HEK293 (cell line): ENCODE measurements around the gene METTL1.

Experiments used
- BCL11A ChIP-seq: fragments of 450-650 bp; formaldehyde crosslinking; IDR thresholded peaks from 2 replicates; pipeline ENCODE4 v1.5.1; 2016; ENCODE audit warnings: low read depth, missing biosample characterization, missing genetic modification characterization
- EGR2 ChIP-seq: fragments of 450-650 bp; formaldehyde crosslinking; IDR thresholded peaks from 2 replicates; pipeline ENCODE4 v1.5.1; 2016; ENCODE audit warnings: low read depth, missing biosample characterization, missing genetic modification characterization
- GLIS2 ChIP-seq: fragments of 450-650 bp; formaldehyde crosslinking; IDR thresholded peaks from 2 replicates; pipeline ENCODE4 v1.5.1; 2016; ENCODE audit warnings: missing biosample characterization, missing genetic modification characterization
- KLF8 ChIP-seq: fragments of 450-650 bp; formaldehyde crosslinking; IDR thresholded peaks from 2 replicates; pipeline ENCODE4 v1.5.1; 2016; ENCODE audit warnings: missing biosample characterization, missing genetic modification characterization
- KLF9 ChIP-seq: fragments of 450-650 bp; formaldehyde crosslinking; IDR thresholded peaks from 2 replicates; pipeline ENCODE4 v1.5.1; 2016; ENCODE audit warnings: missing biosample characterization, missing genetic modification characterization, low read depth
- MEIS1 ChIP-seq: sonication (generic); formaldehyde crosslinking; IDR thresholded peaks from 2 replicates; pipeline ENCODE4 v1.8.1; 2022; ENCODE audit warnings: missing genetic modification reagents, mild to moderate bottlenecking, borderline replicate concordance
- PRDM1 ChIP-seq: fragments of 450-650 bp; formaldehyde crosslinking; IDR thresholded peaks from 2 replicates; pipeline ENCODE4; 2016; ENCODE audit warnings: missing biosample characterization, missing genetic modification characterization
- REPIN1 ChIP-seq: fragments of 450-650 bp; formaldehyde crosslinking; IDR thresholded peaks from 2 replicates; pipeline ENCODE4 v1.5.1; 2017; ENCODE audit warnings: missing biosample characterization, missing genetic modification characterization, low read depth
- SALL2 ChIP-seq: fragments of 450-650 bp; formaldehyde crosslinking; IDR thresholded peaks from 2 replicates; pipeline ENCODE4 v1.5.0; 2017; ENCODE audit warnings: missing biosample characterization, mild to moderate bottlenecking, missing genetic modification characterization, borderline replicate concordance
- TCF7L2 ChIP-seq: IDR thresholded peaks from 2 replicates; pipeline ENCODE4 v1.6.1; 2011; ENCODE audit warnings: low read depth, mild to moderate bottlenecking, inconsistent platforms, low read length, moderate library complexity, borderline replicate concordance
- YY1 ChIP-seq: fragments of 450-650 bp; formaldehyde crosslinking; IDR thresholded peaks from 2 replicates; pipeline ENCODE4 v1.5.1; 2018; ENCODE audit warnings: missing biosample characterization, missing genetic modification characterization
- ZBTB20 ChIP-seq: fragments of 450-650 bp; formaldehyde crosslinking; IDR thresholded peaks from 2 replicates; pipeline ENCODE4 v1.5.1; 2016; ENCODE audit warnings: missing biosample characterization, missing genetic modification characterization
- ZBTB7A ChIP-seq: fragments of 450-650 bp; formaldehyde crosslinking; IDR thresholded peaks from 2 replicates; pipeline ENCODE4 v1.5.1; 2016; ENCODE audit warnings: low read depth, missing biosample characterization, missing genetic modification characterization
- ZBTB8A ChIP-seq: fragments of 450-650 bp; formaldehyde crosslinking; IDR thresholded peaks from 2 replicates; pipeline ENCODE4 v1.5.1; 2016; ENCODE audit warnings: missing biosample characterization, missing genetic modification characterization
- ZNF138 ChIP-seq: fragments of 450-650 bp; formaldehyde crosslinking; IDR thresholded peaks from 2 replicates; pipeline ENCODE4 v1.5.1; 2016; ENCODE audit warnings: missing biosample characterization, missing genetic modification characterization, borderline replicate concordance
- ZNF214 ChIP-seq: fragments of 450-650 bp; formaldehyde crosslinking; IDR thresholded peaks from 2 replicates; pipeline ENCODE4 v1.5.1; 2017; ENCODE audit warnings: missing biosample characterization, mild to moderate bottlenecking, missing genetic modification characterization, borderline replicate concordance
- ZNF24 ChIP-seq: fragments of 450-650 bp; formaldehyde crosslinking; IDR thresholded peaks from 2 replicates; pipeline ENCODE4 v1.5.1; 2016; ENCODE audit warnings: missing biosample characterization, missing genetic modification characterization
- ZNF311 ChIP-seq: fragments of 450-650 bp; formaldehyde crosslinking; IDR thresholded peaks from 2 replicates; pipeline ENCODE4 v1.5.1; 2017; ENCODE audit warnings: missing biosample characterization, missing genetic modification characterization, borderline replicate concordance
- ZNF354C ChIP-seq: fragments of 450-650 bp; formaldehyde crosslinking; IDR thresholded peaks from 2 replicates; pipeline ENCODE4 v1.5.1; 2016; ENCODE audit warnings: missing biosample characterization, missing genetic modification characterization, low read depth, borderline replicate concordance
- ZNF658 ChIP-seq: fragments of 450-650 bp; formaldehyde crosslinking; IDR thresholded peaks from 2 replicates; pipeline ENCODE4; 2016; ENCODE audit warnings: missing biosample characterization, missing genetic modification characterization
- ZNF747 ChIP-seq: fragments of 450-650 bp; formaldehyde crosslinking; IDR thresholded peaks from 2 replicates; pipeline ENCODE4 v1.5.1; 2016; ENCODE audit warnings: missing biosample characterization, missing genetic modification characterization
- ZNF785 ChIP-seq: fragments of 450-650 bp; formaldehyde crosslinking; IDR thresholded peaks from 2 replicates; pipeline ENCODE4 v1.5.1; 2016; ENCODE audit warnings: missing biosample characterization, missing genetic modification characterization
- TF ChIP-seq, protein P1 (sequence below): fragments of 450-650 bp; formaldehyde crosslinking; IDR thresholded peaks from 2 replicates; pipeline ENCODE4 v1.5.1; 2016; ENCODE audit warnings: missing biosample characterization, missing genetic modification characterization
- TF ChIP-seq, protein P2 (sequence below): fragments of 450-650 bp; formaldehyde crosslinking; conservative IDR thresholded peaks from 2 replicates; pipeline ENCODE4 v1.5.1; 2016; ENCODE audit warnings: low read depth, missing biosample characterization, missing genetic modification characterization
- TF ChIP-seq, protein P3 (sequence below): fragments of 450-650 bp; formaldehyde crosslinking; IDR thresholded peaks from 2 replicates; pipeline ENCODE4 v1.5.1; 2016; ENCODE audit warnings: missing biosample characterization, missing genetic modification characterization, low read depth
- TF ChIP-seq, protein P4 (sequence below): fragments of 450-650 bp; formaldehyde crosslinking; IDR thresholded peaks from 2 replicates; pipeline ENCODE4 v1.5.1; 2017; ENCODE audit warnings: missing biosample characterization, missing genetic modification characterization
- TF ChIP-seq, protein P5 (sequence below): fragments of 450-650 bp; formaldehyde crosslinking; IDR thresholded peaks from 2 replicates; pipeline ENCODE4 v1.5.1; 2016; ENCODE audit warnings: missing biosample characterization, missing genetic modification characterization

Gene METTL1

DNA sequence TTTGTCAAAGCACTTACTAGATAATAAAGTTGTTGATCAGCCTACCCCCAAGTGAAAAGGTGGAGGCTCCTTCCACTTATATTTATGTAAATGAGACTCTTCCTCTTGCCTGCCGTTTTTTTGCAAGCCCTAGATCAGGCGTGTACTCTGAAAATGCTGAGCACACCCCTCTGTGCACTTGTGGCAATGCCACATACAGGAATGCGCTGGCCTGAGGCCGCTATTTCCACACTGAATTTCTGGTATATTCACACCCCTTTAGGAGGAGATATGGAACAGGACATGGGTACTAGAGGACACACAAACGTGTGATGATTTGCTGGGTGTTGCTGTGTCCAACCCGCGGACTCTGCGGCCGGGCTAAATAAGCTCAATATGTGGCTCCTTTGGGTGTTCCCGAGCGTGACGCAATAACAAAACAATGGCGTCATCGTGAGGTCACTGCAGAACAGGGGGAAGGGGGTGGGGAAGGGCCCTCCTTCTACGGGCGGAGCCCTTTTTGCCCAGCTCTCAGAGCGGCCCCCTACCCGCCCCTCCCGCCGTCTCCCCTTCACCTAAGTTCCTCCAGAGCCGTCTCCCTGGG is 27.6 kb downstream of the METTL1 start (continued):
- TF ChIP-seq ZNF138 (tag by site-specific recombination) (no peak), PRDM1 (tag by site-specific recombination) (no peak), ZBTB8A (tag by site-specific recombination) (peak; percentile 85), ZBTB7A (tag by site-specific recombination) (0 out of 2 replicates have a peak, but pooled peaks have one; percentile 51), KLF9 (tag by site-specific recombination) (peak; percentile 66; the same call in 1 of the 2 replicates), ZNF785 (no peak), ZNF311 (tag by site-specific recombination) (no peak), BCL11A (tag by site-specific recombination) (no peak), ZNF354C (tag by site-specific recombination) (no peak), TCF7L2 (no peak), KLF8 (tag by site-specific recombination) (peak; percentile 74), EGR2 (tag by site-specific recombination) (no peak), ZBTB20 (0 out of 2 replicates have a peak, but pooled peaks have one; percentile 12), ZNF24 (peak; percentile 51; the same call in 1 of the 2 replicates), REPIN1 (no peak), ZNF658 (no peak), YY1 (tag by site-specific recombination) (0 out of 2 replicates have a peak, but pooled peaks have one; percentile 44), ZNF747 (no peak), SALL2 (no peak), GLIS2 (tag by site-specific recombination) (no peak), MEIS1 (no peak), ZNF214 (tag by site-specific recombination) (no peak)
- TF ChIP-seq, protein P1, sequence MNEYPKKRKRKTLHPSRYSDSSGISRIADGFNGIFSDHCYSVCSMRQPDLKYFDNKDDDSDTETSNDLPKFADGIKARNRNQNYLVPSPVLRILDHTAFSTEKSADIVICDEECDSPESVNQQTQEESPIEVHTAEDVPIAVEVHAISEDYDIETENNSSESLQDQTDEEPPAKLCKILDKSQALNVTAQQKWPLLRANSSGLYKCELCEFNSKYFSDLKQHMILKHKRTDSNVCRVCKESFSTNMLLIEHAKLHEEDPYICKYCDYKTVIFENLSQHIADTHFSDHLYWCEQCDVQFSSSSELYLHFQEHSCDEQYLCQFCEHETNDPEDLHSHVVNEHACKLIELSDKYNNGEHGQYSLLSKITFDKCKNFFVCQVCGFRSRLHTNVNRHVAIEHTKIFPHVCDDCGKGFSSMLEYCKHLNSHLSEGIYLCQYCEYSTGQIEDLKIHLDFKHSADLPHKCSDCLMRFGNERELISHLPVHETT (tag by site-specific recombination): peak; percentile 66; the same call in 1 of the 2 replicates
- TF ChIP-seq, protein P2, sequence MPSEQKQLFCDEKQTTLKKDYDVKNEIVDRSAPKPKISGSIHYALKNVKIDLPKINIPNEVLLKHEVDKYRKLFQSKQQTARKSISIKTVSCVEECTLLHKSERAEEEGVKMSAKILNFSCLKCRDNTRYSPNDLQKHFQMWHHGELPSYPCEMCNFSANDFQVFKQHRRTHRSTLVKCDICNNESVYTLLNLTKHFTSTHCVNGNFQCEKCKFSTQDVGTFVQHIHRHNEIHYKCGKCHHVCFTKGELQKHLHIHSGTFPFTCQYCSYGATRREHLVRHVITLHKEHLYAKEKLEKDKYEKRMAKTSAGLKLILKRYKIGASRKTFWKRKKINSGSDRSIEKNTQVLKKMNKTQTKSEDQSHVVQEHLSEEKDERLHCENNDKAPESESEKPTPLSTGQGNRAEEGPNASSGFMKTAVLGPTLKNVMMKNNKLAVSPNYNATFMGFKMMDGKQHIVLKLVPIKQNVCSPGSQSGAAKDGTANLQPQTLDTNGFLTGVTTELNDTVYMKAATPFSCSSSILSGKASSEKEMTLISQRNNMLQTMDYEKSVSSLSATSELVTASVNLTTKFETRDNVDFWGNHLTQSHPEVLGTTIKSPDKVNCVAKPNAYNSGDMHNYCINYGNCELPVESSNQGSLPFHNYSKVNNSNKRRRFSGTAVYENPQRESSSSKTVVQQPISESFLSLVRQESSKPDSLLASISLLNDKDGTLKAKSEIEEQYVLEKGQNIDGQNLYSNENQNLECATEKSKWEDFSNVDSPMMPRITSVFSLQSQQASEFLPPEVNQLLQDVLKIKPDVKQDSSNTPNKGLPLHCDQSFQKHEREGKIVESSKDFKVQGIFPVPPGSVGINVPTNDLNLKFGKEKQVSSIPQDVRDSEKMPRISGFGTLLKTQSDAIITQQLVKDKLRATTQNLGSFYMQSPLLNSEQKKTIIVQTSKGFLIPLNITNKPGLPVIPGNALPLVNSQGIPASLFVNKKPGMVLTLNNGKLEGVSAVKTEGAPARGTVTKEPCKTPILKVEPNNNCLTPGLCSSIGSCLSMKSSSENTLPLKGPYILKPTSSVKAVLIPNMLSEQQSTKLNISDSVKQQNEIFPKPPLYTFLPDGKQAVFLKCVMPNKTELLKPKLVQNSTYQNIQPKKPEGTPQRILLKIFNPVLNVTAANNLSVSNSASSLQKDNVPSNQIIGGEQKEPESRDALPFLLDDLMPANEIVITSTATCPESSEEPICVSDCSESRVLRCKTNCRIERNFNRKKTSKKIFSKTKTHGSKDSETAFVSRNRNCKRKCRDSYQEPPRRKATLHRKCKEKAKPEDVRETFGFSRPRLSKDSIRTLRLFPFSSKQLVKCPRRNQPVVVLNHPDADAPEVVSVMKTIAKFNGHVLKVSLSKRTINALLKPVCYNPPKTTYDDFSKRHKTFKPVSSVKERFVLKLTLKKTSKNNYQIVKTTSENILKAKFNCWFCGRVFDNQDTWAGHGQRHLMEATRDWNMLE: no peak
- TF ChIP-seq, protein P3, sequence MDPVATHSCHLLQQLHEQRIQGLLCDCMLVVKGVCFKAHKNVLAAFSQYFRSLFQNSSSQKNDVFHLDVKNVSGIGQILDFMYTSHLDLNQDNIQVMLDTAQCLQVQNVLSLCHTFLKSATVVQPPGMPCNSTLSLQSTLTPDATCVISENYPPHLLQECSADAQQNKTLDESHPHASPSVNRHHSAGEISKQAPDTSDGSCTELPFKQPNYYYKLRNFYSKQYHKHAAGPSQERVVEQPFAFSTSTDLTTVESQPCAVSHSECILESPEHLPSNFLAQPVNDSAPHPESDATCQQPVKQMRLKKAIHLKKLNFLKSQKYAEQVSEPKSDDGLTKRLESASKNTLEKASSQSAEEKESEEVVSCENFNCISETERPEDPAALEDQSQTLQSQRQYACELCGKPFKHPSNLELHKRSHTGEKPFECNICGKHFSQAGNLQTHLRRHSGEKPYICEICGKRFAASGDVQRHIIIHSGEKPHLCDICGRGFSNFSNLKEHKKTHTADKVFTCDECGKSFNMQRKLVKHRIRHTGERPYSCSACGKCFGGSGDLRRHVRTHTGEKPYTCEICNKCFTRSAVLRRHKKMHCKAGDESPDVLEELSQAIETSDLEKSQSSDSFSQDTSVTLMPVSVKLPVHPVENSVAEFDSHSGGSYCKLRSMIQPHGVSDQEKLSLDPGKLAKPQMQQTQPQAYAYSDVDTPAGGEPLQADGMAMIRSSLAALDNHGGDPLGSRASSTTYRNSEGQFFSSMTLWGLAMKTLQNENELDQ: no peak
- TF ChIP-seq, protein P4, sequence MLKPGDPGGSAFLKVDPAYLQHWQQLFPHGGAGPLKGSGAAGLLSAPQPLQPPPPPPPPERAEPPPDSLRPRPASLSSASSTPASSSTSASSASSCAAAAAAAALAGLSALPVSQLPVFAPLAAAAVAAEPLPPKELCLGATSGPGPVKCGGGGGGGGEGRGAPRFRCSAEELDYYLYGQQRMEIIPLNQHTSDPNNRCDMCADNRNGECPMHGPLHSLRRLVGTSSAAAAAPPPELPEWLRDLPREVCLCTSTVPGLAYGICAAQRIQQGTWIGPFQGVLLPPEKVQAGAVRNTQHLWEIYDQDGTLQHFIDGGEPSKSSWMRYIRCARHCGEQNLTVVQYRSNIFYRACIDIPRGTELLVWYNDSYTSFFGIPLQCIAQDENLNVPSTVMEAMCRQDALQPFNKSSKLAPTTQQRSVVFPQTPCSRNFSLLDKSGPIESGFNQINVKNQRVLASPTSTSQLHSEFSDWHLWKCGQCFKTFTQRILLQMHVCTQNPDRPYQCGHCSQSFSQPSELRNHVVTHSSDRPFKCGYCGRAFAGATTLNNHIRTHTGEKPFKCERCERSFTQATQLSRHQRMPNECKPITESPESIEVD (tag by site-specific recombination): no peak
- TF ChIP-seq, protein P5, sequence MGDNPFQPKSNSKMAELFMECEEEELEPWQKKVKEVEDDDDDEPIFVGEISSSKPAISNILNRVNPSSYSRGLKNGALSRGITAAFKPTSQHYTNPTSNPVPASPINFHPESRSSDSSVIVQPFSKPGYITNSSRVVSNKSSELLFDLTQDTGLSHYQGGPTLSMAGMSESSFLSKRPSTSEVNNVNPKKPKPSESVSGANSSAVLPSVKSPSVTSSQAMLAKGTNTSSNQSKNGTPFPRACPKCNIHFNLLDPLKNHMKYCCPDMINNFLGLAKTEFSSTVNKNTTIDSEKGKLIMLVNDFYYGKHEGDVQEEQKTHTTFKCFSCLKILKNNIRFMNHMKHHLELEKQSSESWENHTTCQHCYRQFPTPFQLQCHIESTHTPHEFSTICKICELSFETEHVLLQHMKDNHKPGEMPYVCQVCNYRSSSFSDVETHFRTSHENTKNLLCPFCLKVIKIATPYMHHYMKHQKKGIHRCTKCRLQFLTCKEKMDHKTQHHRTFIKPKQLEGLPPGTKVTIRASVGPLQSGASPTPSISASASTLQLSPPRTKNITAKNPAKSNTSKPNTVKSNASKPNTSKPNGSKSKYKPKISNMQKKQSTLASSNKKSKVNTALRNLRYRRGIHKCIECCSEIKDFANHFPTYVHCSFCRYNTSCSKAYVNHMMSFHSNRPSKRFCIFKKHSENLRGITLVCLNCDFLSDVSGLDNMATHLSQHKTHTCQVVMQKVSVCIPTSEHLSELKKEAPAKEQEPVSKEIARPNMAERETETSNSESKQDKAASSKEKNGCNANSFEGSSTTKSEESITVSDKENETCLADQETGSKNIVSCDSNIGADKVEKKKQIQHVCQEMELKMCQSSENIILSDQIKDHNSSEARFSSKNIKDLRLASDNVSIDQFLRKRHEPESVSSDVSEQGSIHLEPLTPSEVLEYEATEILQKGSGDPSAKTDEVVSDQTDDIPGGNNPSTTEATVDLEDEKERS (tag by site-specific recombination): no peak
